IMR-90 (cell line): ENCODE results near the gene FRY. TPM values are rescaled to one million over a fixed set of nuclear protein-coding genes. Genes with fewer than 3 reads are reported as not detected.

ENCODE experiments used
- ATAC-seq: fragments of 200-7000 bp; cut with Tn5 transposase; 2 replicates; pipeline ENCODE4 v1.9.1; 2020; ENCODE audit warnings: low read depth, mild to moderate bottlenecking, moderate library complexity
- BruUV-seq: library from RNA; stranded (reverse); fragments of 400-500 nt; replicated peaks from 2 replicates; lab custom pipeline; 2021; lab: Mats Ljungman, UMichigan
- CTCF ChIA-PET: fragments of 300-600 bp; formaldehyde crosslinking; extraction: SDS; loops from one replicate; lab custom pipeline; 2021; ENCODE audit warnings: antibody characterized with exemption; lab: Yijun Ruan, JAX
- POLR2A ChIA-PET: fragments of 300-600 bp; sonication (Branson Sonifier 250); formaldehyde crosslinking; loops from one replicate; lab custom pipeline; 2022; ENCODE audit warnings: antibody characterized with exemption; ENCODE audit not compliant: unreplicated experiment; lab: Charles Lee
- DNase-seq: peaks from one replicate; pipeline ENCODE4 v3.0.0; 2013
- H2AFZ ChIP-seq: replicated peaks from 2 replicates; pipeline ENCODE3; 2013; ENCODE audit warnings: low read length, mild to moderate bottlenecking; ENCODE audit not compliant: poor library complexity
- H2AK5ac ChIP-seq: 2 replicates; pipeline ENCODE4 v1.6.1; 2013; ENCODE audit warnings: low read depth, low read length, inconsistent platforms
- H2AK9ac ChIP-seq: replicated peaks from 2 replicates; pipeline ENCODE3; 2013; ENCODE audit warnings: mild to moderate bottlenecking, low read depth, low read length, moderate library complexity; ENCODE audit not compliant: poor library complexity
- H2BK120ac ChIP-seq: 2 replicates; pipeline ENCODE4 v1.6.1; 2013; ENCODE audit warnings: low read depth, low read length, inconsistent platforms
- H2BK15ac ChIP-seq: 3 replicates; pipeline ENCODE4 v1.6.1; 2013; ENCODE audit warnings: low read depth, low read length, inconsistent platforms
- H2BK20ac ChIP-seq: 2 replicates; pipeline ENCODE4 v1.6.1; 2013; ENCODE audit warnings: low read depth, mild to moderate bottlenecking, inconsistent platforms, low read length, moderate library complexity
- H2BK5ac ChIP-seq: 2 replicates; pipeline ENCODE4 v1.6.1; 2013; ENCODE audit warnings: mild to moderate bottlenecking, low read depth, low read length, inconsistent platforms; ENCODE audit not compliant: poor library complexity, severe bottlenecking
- H3K14ac ChIP-seq: replicated peaks from 2 replicates; pipeline ENCODE4 v1.6.1; 2013; ENCODE audit warnings: low read depth, low read length, inconsistent platforms
- H3K18ac ChIP-seq: 2 replicates; pipeline ENCODE4 v1.6.1; 2013; ENCODE audit warnings: low read depth, low read length, control low read depth
- H3K23ac ChIP-seq: 2 replicates; pipeline ENCODE4 v1.6.1; 2013; ENCODE audit warnings: low read depth, low read length, inconsistent platforms
- H3K27ac ChIP-seq: 2 replicates; pipeline ENCODE4 v1.5.1; 2013; ENCODE audit warnings: mild to moderate bottlenecking, control low read depth, low read length; ENCODE audit not compliant: insufficient read depth
- H3K27me3 ChIP-seq: 2 replicates; pipeline ENCODE4 v1.6.1; 2013; ENCODE audit warnings: low read length; ENCODE audit not compliant: control insufficient read depth, insufficient read depth
- H3K36me3 ChIP-seq: 2 replicates; pipeline ENCODE4 v1.6.1; 2013; ENCODE audit warnings: low read length, mixed read lengths; ENCODE audit not compliant: control insufficient read depth, insufficient read depth
- H3K4ac ChIP-seq: 2 replicates; pipeline ENCODE4 v1.6.1; 2013; ENCODE audit warnings: low read depth, low read length, inconsistent platforms
- H3K4me1 ChIP-seq: 2 replicates; pipeline ENCODE4 v1.6.1; 2013; ENCODE audit warnings: low read length, mixed read lengths; ENCODE audit not compliant: control insufficient read depth, insufficient read depth
- H3K4me2 ChIP-seq: 2 replicates; pipeline ENCODE4 v1.6.1; 2013; ENCODE audit warnings: low read depth, mild to moderate bottlenecking, control low read depth, low read length, moderate library complexity
- H3K4me3 ChIP-seq: 2 replicates; pipeline ENCODE4 v1.5.1; 2013; ENCODE audit warnings: low read depth, mild to moderate bottlenecking, control low read depth, low read length, moderate library complexity; ENCODE audit not compliant: insufficient read depth
- H3K56ac ChIP-seq: 2 replicates; pipeline ENCODE4 v1.6.1; 2013; ENCODE audit warnings: low read length, inconsistent platforms; ENCODE audit not compliant: insufficient read depth; ENCODE audit errors: extremely low read depth
- H3K79me1 ChIP-seq, 2 experiments: 2 replicates each; pipeline ENCODE4 v1.6.1; 2013; ENCODE audit warnings: low read length in 2 of 2, inconsistent platforms in 1 of 2, low read depth in 1 of 2
- H3K9ac ChIP-seq: 2 replicates; pipeline ENCODE4 v1.6.1; 2013; ENCODE audit warnings: low read depth, low read length, control low read depth
- H3K9me1 ChIP-seq: 2 replicates; pipeline ENCODE4 v1.6.1; 2013; ENCODE audit warnings: low read length, inconsistent platforms; ENCODE audit not compliant: insufficient read depth
- H3K9me3 ChIP-seq: 2 replicates; pipeline ENCODE4 v1.6.1; 2013; ENCODE audit warnings: low read length; ENCODE audit not compliant: control insufficient read depth, insufficient read depth
- H4K20me1 ChIP-seq: 2 replicates; pipeline ENCODE4 v1.6.1; 2013; ENCODE audit warnings: low read length, inconsistent platforms; ENCODE audit not compliant: insufficient read depth
- H4K5ac ChIP-seq: 2 replicates; pipeline ENCODE4 v1.6.1; 2013; ENCODE audit warnings: mild to moderate bottlenecking, low read depth, low read length, control low read depth
- H4K8ac ChIP-seq, 2 experiments: 2 replicates each; pipeline ENCODE4 v1.6.1; 2013; ENCODE audit warnings: low read depth in 2 of 2, low read length in 2 of 2, control low read depth in 1 of 2, inconsistent platforms in 1 of 2
- H4K91ac ChIP-seq: 2 replicates; pipeline ENCODE4 v1.6.1; 2013; ENCODE audit warnings: low read depth, low read length, inconsistent platforms; ENCODE audit not compliant: insufficient read depth
- CEBPB ChIP-seq: IDR thresholded peaks from 2 replicates; pipeline ENCODE4 v1.6.1; 2012; ENCODE audit warnings: low read depth, low read length, improper control_type of control experiment
- NFE2L2 ChIP-seq: fragments of 150-350 bp; IDR thresholded peaks from 2 replicates; pipeline ENCODE4 v1.6.1; 2016; ENCODE audit warnings: low read depth, mild to moderate bottlenecking, low read length
- SMC3 ChIP-seq: fragments of 150-350 bp; IDR thresholded peaks from 2 replicates; pipeline ENCODE4 v1.6.1; 2016; ENCODE audit warnings: low read depth, mild to moderate bottlenecking, antibody characterized with exemption, low read length, moderate library complexity
- WGBS, 2 experiments: methylation state at CpG; one replicate each; pipeline versions ENCODE4 v1.1.5 to v1.1.7; 2013; ENCODE audit warnings: missing lambda C conversion rate in 2 of 2; ENCODE audit not compliant: insufficient read length in 1 of 2; ENCODE audit errors: extremely low coverage in 2 of 2; 5-methylcytosine and 5-hydroxymethylcytosine counted together
- dilution Hi-C: fragments of 300-500 bp; cut with HindIII; formaldehyde crosslinking; loops from one replicate; pipeline ENCODE4 v1.14.3; 2018; ENCODE audit warnings: low sequenced_read_pairs; ENCODE audit not compliant: unreplicated experiment
- in situ Hi-C: fragments of 300-500 bp; cut with MboI; formaldehyde crosslinking; loops from 3 replicates; pipeline ENCODE4 v1.14.3; 2019; ENCODE audit warnings: low sequenced_read_pairs, inconsistent platforms, mixed read lengths
- intact Hi-C: fragments of 100-400 bp; cut with micrococcal nuclease; formaldehyde crosslinking; loops from 2 replicates; pipeline ENCODE4 v1.10.0; 2022
- polyA plus RNA-seq, 3 experiments: library from polyadenylated mRNA; depleted of rRNA; stranded (reverse); fragments of >200 nt; gene quantifications; 2 replicates each; pipeline ENCODE4 v1.2.3, GENCODE V29; 2012; ENCODE audit warnings: low replicate concordance in 1 of 3
- total RNA-seq: library from RNA; depleted of rRNA; stranded (reverse); fragments of >200 nt; gene quantifications from 2 replicates; pipeline ENCODE4 v1.2.3, GENCODE V29; 2012
- TF ChIP-seq, protein P1 (sequence below): conservative IDR thresholded peaks from 2 replicates; pipeline ENCODE4 v1.5.1; 2012; ENCODE audit warnings: mild to moderate bottlenecking, low read depth, low read length, improper control_type of control experiment

Gene FRY
- total and polyA plus RNA-seq, 2 of the 4 experiments (the other 2 are of a cell fraction), result 3.0 to 4.8 TPM

DNA sequence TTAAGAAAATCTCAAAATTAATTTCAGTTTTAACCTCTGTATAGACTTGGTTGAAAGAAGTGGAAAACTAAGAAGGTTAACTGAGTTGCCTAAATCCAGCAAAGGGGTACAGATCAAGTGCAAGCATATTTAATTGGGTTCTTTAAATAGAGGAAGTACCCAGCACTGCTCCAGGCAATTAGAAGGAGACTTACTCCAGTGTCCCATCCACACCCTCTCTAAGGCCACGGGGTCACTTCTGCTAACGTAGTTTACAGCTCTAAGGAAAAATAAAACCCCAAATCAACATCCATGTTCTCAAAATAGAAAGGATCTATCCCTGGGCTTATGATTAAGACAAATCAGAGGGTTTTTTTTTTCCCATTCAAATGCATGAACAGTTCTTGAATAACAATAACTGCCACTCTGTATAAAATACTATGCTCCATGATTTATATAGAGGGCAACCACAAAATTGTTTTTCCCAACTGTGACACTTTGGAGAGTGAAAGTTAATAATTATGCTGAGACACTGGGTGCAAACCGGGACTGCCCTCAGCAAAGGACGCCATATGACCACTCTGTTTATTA is 4.6 kb downstream of the FRY start:
- ChIA-PET POLR2A (interaction anchor here (0.6 kb wide), 1 partner anchor 79 kb away, joined by 3 read pairs; no protein-coding TSS in a partner anchor), CTCF (interaction anchor here (0.7 kb wide), 1 partner anchor 19 kb away, joined by 3 read pairs; no protein-coding TSS in a partner anchor)
- ATAC-seq (no peak), DNase-seq (no peak)
- H3K18ac ChIP-seq, result peak overlapping the region; percentile 4; the same call in 1 of the 2 replicates
- H3K4me3 ChIP-seq, result no peak overlapping the region
- TF ChIP-seq CEBPB (no peak), NFE2L2 (no peak), SMC3 (no peak)
- TF ChIP-seq, protein P1, sequence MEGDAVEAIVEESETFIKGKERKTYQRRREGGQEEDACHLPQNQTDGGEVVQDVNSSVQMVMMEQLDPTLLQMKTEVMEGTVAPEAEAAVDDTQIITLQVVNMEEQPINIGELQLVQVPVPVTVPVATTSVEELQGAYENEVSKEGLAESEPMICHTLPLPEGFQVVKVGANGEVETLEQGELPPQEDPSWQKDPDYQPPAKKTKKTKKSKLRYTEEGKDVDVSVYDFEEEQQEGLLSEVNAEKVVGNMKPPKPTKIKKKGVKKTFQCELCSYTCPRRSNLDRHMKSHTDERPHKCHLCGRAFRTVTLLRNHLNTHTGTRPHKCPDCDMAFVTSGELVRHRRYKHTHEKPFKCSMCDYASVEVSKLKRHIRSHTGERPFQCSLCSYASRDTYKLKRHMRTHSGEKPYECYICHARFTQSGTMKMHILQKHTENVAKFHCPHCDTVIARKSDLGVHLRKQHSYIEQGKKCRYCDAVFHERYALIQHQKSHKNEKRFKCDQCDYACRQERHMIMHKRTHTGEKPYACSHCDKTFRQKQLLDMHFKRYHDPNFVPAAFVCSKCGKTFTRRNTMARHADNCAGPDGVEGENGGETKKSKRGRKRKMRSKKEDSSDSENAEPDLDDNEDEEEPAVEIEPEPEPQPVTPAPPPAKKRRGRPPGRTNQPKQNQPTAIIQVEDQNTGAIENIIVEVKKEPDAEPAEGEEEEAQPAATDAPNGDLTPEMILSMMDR, result no peak
- H3K27me3 ChIP-seq, result no peaks in the 10 kb centered on the region
- no peak overlapping the region for H3K56ac ChIP-seq
- H2AK9ac ChIP-seq, result no peak overlapping the region
- H3K4me1 ChIP-seq, result peaks cover 16% of the 10 kb centered on the region
- no peak overlapping the region for H3K9ac ChIP-seq
- no peak overlapping the region for H4K91ac ChIP-seq
- no peaks in the 10 kb centered on the region for H3K36me3 ChIP-seq
- no TSS peak for BruUV-seq
- H3K9me1 ChIP-seq, result peaks cover 13% of the 10 kb centered on the region
- no peak overlapping the region for H3K4ac ChIP-seq
- H3K23ac ChIP-seq, result no peak overlapping the region
- no peak overlapping the region for H3K14ac ChIP-seq
- dilution Hi-C loops, result no loop called here
- H4K5ac ChIP-seq, result no peak overlapping the region; the same call in 1 of the 2 replicates
- peaks cover 6 to 32% of the 10 kb centered on the region in 2 experiments; a peak in 3 of 4 replicates for H3K79me1 ChIP-seq
- no peaks in the 10 kb centered on the region for H3K9me3 ChIP-seq
- intact Hi-C loops, result loop anchor here (10.0 kb wide), 1 partner anchor 49 kb away; no protein-coding TSS in a partner anchor
- H4K20me1 ChIP-seq, result peaks cover 6% of the 10 kb centered on the region; the same call in 1 of the 2 replicates
- no peak overlapping the region for H2BK15ac ChIP-seq
- WGBS, 2 experiments, result no CpG with 5 or more reads among the region's 4 CpGs
- no peak overlapping the region for H3K4me2 ChIP-seq
- H3K27ac ChIP-seq, result no peak overlapping the region
- H2BK20ac ChIP-seq, result no peak overlapping the region
- H4K8ac ChIP-seq, result no peak overlapping the region
- in situ Hi-C loops, result no loop called here
- no peak overlapping the region for H2BK120ac ChIP-seq
- H2AFZ ChIP-seq, result no peak overlapping the region
- no peak overlapping the region for H2BK5ac ChIP-seq
- H2AK5ac ChIP-seq, result no peak overlapping the region
